CD4-positive, CD25-positive, alpha-beta regulatory T cell (primary cell): ENCODE data around the gene LPXN. TPM values are rescaled to one million over a fixed set of nuclear protein-coding genes. Genes with fewer than 3 reads are reported as not detected.
A peak's percentile ranks its signal among the peaks of the same experiment; 100 is the strongest.

Experiments used
- ATAC-seq, 2 donors: fragments of 150-1000 bp; cut with Tn5 transposase; one replicate each; pipeline ENCODE4 v1.10.0; 2021; ENCODE audit warnings: low read depth in 2 of 2, moderate number of reproducible peaks in 2 of 2, moderate library complexity in 1 of 2
- DNase-seq, 3 donors: peaks; one replicate each; pipeline versions ENCODE4 v3.0.0 to v3.0.0-alpha.2; 2012 to 2022; ENCODE audit warnings: mixed read lengths in 1 of 3
- H3K27ac ChIP-seq: one replicate; pipeline ENCODE4 v1.7.0; 2013; ENCODE audit warnings: mild to moderate bottlenecking, low read length; ENCODE audit not compliant: insufficient read depth, poor library complexity, severe bottlenecking
- H3K27me3 ChIP-seq: one replicate; pipeline ENCODE4 v1.7.0; 2013; ENCODE audit warnings: low read length; ENCODE audit not compliant: control insufficient read depth, insufficient read depth
- H3K36me3 ChIP-seq: one replicate; pipeline ENCODE4 v1.7.0; 2013; ENCODE audit warnings: mild to moderate bottlenecking, low read length, moderate library complexity; ENCODE audit not compliant: control insufficient read depth, insufficient read depth
- H3K4me1 ChIP-seq: 2 replicates; pipeline ENCODE4 v1.7.0; 2013; ENCODE audit warnings: mild to moderate bottlenecking, low read length; ENCODE audit not compliant: insufficient read depth, control insufficient read depth, poor library complexity, severe bottlenecking
- H3K4me3 ChIP-seq: one replicate; pipeline ENCODE4 v1.7.0; 2013; ENCODE audit warnings: low read depth, mild to moderate bottlenecking, low read length, moderate library complexity
- H3K9me3 ChIP-seq, 2 experiments: 1 replicate in 1 of 2; 2 replicates in 1 of 2; pipeline ENCODE4 v1.7.0; 2013; ENCODE audit warnings: low read length in 2 of 2, mild to moderate bottlenecking in 1 of 2, moderate library complexity in 1 of 2; ENCODE audit not compliant: control insufficient read depth in 2 of 2
- H3K27ac Mint-ChIP-seq, 3 donors: one replicate each; pipeline ENCODE4 v1.8.0; 2020 to 2022; ENCODE audit warnings: mild to moderate bottlenecking in 3 of 3, mixed read lengths in 3 of 3, moderate library complexity in 2 of 3
- H3K27me3 Mint-ChIP-seq: one replicate; pipeline ENCODE4 v1.8.0; 2022; ENCODE audit warnings: mild to moderate bottlenecking, mixed read lengths
- H3K36me3 Mint-ChIP-seq: one replicate; pipeline ENCODE4 v1.8.0; 2020; ENCODE audit warnings: mixed read lengths
- H3K4me1 Mint-ChIP-seq, 4 donors: one replicate each; pipeline ENCODE4 v1.8.0; 2020 to 2022; ENCODE audit warnings: mixed read lengths in 4 of 4, mild to moderate bottlenecking in 1 of 4
- H3K4me3 Mint-ChIP-seq, 4 donors: one replicate each; pipeline ENCODE4 v1.8.0; 2020 to 2022; ENCODE audit warnings: mild to moderate bottlenecking in 4 of 4, mixed read lengths in 4 of 4, moderate library complexity in 3 of 4
- H3K9me3 Mint-ChIP-seq, 7 donors: one replicate each; pipeline ENCODE4 v1.8.0; 2020 to 2022; ENCODE audit warnings: mixed read lengths in 7 of 7, mild to moderate bottlenecking in 3 of 7, moderate library complexity in 2 of 7
- polyA plus RNA-seq, 4 donors: library from polyadenylated mRNA; unstranded; fragments of 300-500 nt; fragmentation: Illumina TruSeq; gene quantifications; one replicate each; pipeline ENCODE4 v1.2.3, GENCODE V29; 2021
- total RNA-seq: library from RNA; stranded (reverse); gene quantifications from one replicate; pipeline ENCODE4 v1.2.3, GENCODE V29; 2022

The LPXN gene
- total and polyA plus RNA-seq, 5 donors from 2014 or later, result 101 to 314 (median 263) TPM

- DNase-seq (no peak), ATAC-seq (no peak)
- H3K36me3 ChIP-seq, result peaks cover 51% of the 10 kb centered on the region
- no peaks in the 10 kb centered on the region for H3K27me3 Mint-ChIP-seq
- H3K4me3 ChIP-seq, result no peak overlapping the region
- H3K27me3 ChIP-seq, result no peaks in the 10 kb centered on the region
- peaks cover 18% of the 10 kb centered on the region for H3K4me1 ChIP-seq
- no peak overlapping the region for H3K4me3 Mint-ChIP-seq
- peaks cover 37 to 66% (median 46%) of the 10 kb centered on the region in 4 donors for H3K4me1 Mint-ChIP-seq
- no peak overlapping the region for H3K27ac Mint-ChIP-seq
- H3K27ac ChIP-seq, result no peak overlapping the region
- H3K36me3 Mint-ChIP-seq, result peaks cover 78% of the 10 kb centered on the region
- no peaks in the 10 kb centered on the region for H3K9me3 ChIP-seq
- H3K9me3 Mint-ChIP-seq, result peaks cover 0 to 2% (median 0%) of the 10 kb centered on the region in 7 donors
Observed at GRCh38 chr11:58531865-58532341, 43.8 kb downstream of the LPXN start.

- Mint-ChIP-seq H3K27ac (peak overlapping the region; percentile 85 to 94 (median 89)), H3K27me3 (no peaks in the 10 kb centered on the region), H3K4me3 (peak overlapping the region in 2 of 4 donors; percentile 29 to 42), H3K9me3 (peaks cover 0 to 2% (median 0%) of the 10 kb centered on the region in 7 donors), H3K36me3 (peaks cover 66% of the 10 kb centered on the region), H3K4me1 (peaks cover 31 to 63% (median 43%) of the 10 kb centered on the region in 4 donors)
- H3K36me3 ChIP-seq, result peaks cover 53% of the 10 kb centered on the region
- ATAC-seq (peak; percentile 76 to 85), DNase-seq (peak in 2 of 3 donors; percentile 57 to 71)
- H3K9me3 ChIP-seq, result no peaks in the 10 kb centered on the region
- no peak overlapping the region for H3K4me3 ChIP-seq
- peak overlapping the region; percentile 65 for H3K27ac ChIP-seq
- H3K27me3 ChIP-seq, result no peaks in the 10 kb centered on the region
- H3K4me1 ChIP-seq, result peaks cover 27% of the 10 kb centered on the region
Observed at GRCh38 chr11:58530236-58530635, 45.4 kb downstream of the LPXN start.

- no peak for ATAC-seq
- no peak for DNase-seq
- peaks cover 44% of the 10 kb centered on the region for H3K4me1 ChIP-seq
- no peaks in the 10 kb centered on the region for H3K27me3 Mint-ChIP-seq
- no peak overlapping the region for H3K4me3 ChIP-seq
- H3K9me3 Mint-ChIP-seq, result peaks cover 0 to 2% (median 0%) of the 10 kb centered on the region in 7 donors
- peaks cover 35% of the 10 kb centered on the region for H3K36me3 ChIP-seq
- no peak overlapping the region for H3K4me3 Mint-ChIP-seq
- H3K27me3 ChIP-seq, result no peaks in the 10 kb centered on the region
- no peaks in the 10 kb centered on the region for H3K9me3 ChIP-seq
- peaks cover 27 to 62% (median 42%) of the 10 kb centered on the region in 4 donors for H3K4me1 Mint-ChIP-seq
- peaks cover 39% of the 10 kb centered on the region for H3K36me3 Mint-ChIP-seq
- H3K27ac ChIP-seq, result peak overlapping the region; percentile 30
- H3K27ac Mint-ChIP-seq, result peak overlapping the region in 2 of 3 donors; percentile 67 to 89
Observed at GRCh38 chr11:58527429-58527828, 48.2 kb downstream of the LPXN start.

GRCh38 chr11:58526721-58527120 is 48.9 kb downstream of the LPXN start:
- DNase-seq, result no peak
- H3K27me3 ChIP-seq, result no peaks in the 10 kb centered on the region
- Mint-ChIP-seq H3K36me3 (peaks cover 39% of the 10 kb centered on the region), H3K27ac (peak overlapping the region; percentile 67 to 89 (median 67)), H3K27me3 (no peaks in the 10 kb centered on the region), H3K4me3 (no peak overlapping the region), H3K4me1 (peaks cover 27 to 68% (median 42%) of the 10 kb centered on the region in 4 donors), H3K9me3 (peaks cover 0 to 2% (median 0%) of the 10 kb centered on the region in 7 donors)
- H3K9me3 ChIP-seq, result no peaks in the 10 kb centered on the region
- H3K27ac ChIP-seq, result peak overlapping the region; percentile 18
- peaks cover 44% of the 10 kb centered on the region for H3K4me1 ChIP-seq
- no peak for ATAC-seq
- peaks cover 31% of the 10 kb centered on the region for H3K36me3 ChIP-seq
- no peak overlapping the region for H3K4me3 ChIP-seq

GRCh38 chr11:58525037-58525614 is 50.5 kb downstream of the LPXN start:
- Histone ChIP-seq H3K9me3 (no peaks in the 10 kb centered on the region), H3K4me3 (peak overlapping the region; percentile 79), H3K4me1 (peaks cover 32% of the 10 kb centered on the region), H3K27me3 (no peaks in the 10 kb centered on the region), H3K27ac (peak overlapping the region; percentile 89), H3K36me3 (peaks cover 28% of the 10 kb centered on the region)
- peaks cover 18 to 55% (median 31%) of the 10 kb centered on the region in 4 donors for H3K4me1 Mint-ChIP-seq
- no peaks in the 10 kb centered on the region for H3K9me3 Mint-ChIP-seq
- H3K27me3 Mint-ChIP-seq, result no peaks in the 10 kb centered on the region
- peak; percentile 76 to 84 for ATAC-seq
- peaks cover 28% of the 10 kb centered on the region for H3K36me3 Mint-ChIP-seq
- H3K27ac Mint-ChIP-seq, result peak overlapping the region; percentile 87 to 91 (median 89)
- DNase-seq, result peak in 2 of 3 donors; percentile 72 to 75
- peak overlapping the region; percentile 22 to 93 (median 78) for H3K4me3 Mint-ChIP-seq

GRCh38 chr11:58524232-58525036 is 51.2 kb downstream of the LPXN start:
- no peaks in the 10 kb centered on the region for H3K27me3 Mint-ChIP-seq
- Histone ChIP-seq H3K4me3 (peak overlapping the region; percentile 79), H3K27me3 (no peaks in the 10 kb centered on the region), H3K9me3 (no peaks in the 10 kb centered on the region), H3K4me1 (peaks cover 26% of the 10 kb centered on the region), H3K27ac (peak overlapping the region; percentile 89), H3K36me3 (peaks cover 24% of the 10 kb centered on the region)
- ATAC-seq (peak; percentile 48 to 52), DNase-seq (peak; percentile 21 to 71 (median 59))
- peaks cover 18 to 48% (median 29%) of the 10 kb centered on the region in 4 donors for H3K4me1 Mint-ChIP-seq
- peak overlapping the region; percentile 87 to 91 (median 89) for H3K27ac Mint-ChIP-seq
- H3K4me3 Mint-ChIP-seq, result peak overlapping the region; percentile 22 to 93 (median 78)
- peaks cover 22% of the 10 kb centered on the region for H3K36me3 Mint-ChIP-seq
- H3K9me3 Mint-ChIP-seq, result no peaks in the 10 kb centered on the region

- no peaks in the 10 kb centered on the region for H3K36me3 ChIP-seq
- H3K27me3 Mint-ChIP-seq, result no peaks in the 10 kb centered on the region
- no peaks in the 10 kb centered on the region for H3K27me3 ChIP-seq
- no peak overlapping the region for H3K4me3 ChIP-seq
- no peaks in the 10 kb centered on the region for H3K9me3 ChIP-seq
- peak in 1 of 3 donors; percentile 12 for DNase-seq
- no peaks in the 10 kb centered on the region for H3K9me3 Mint-ChIP-seq
- H3K4me3 Mint-ChIP-seq, result no peak overlapping the region
- no peaks in the 10 kb centered on the region for H3K4me1 ChIP-seq
- H3K27ac ChIP-seq, result no peak overlapping the region
- ATAC-seq, result no peak
- H3K36me3 Mint-ChIP-seq, result peaks cover 2% of the 10 kb centered on the region
- peaks cover 0 to 3% (median 0%) of the 10 kb centered on the region in 4 donors for H3K4me1 Mint-ChIP-seq
- no peak overlapping the region for H3K27ac Mint-ChIP-seq
Observed at GRCh38 chr11:58513747-58514367, 61.8 kb downstream of the LPXN start.
